WTC11 (cell line): ENCODE results near the gene CDK2. TPM values are rescaled to one million over a fixed set of nuclear protein-coding genes. Genes with fewer than 3 reads are reported as not detected.
A peak's percentile ranks its signal among the peaks of the same experiment; 100 is the strongest.

Experiments
- ATAC-seq: fragments of 200-7000 bp; cut with Tn5 transposase; 2 replicates; pipeline ENCODE4 v1.10.0; 2021; ENCODE audit warnings: mild to moderate bottlenecking, moderate library complexity
- CTCF ChIA-PET: fragments of 300-600 bp; sonication (Branson Sonifier 250); formaldehyde crosslinking; loops from one replicate; lab custom pipeline; 2021; ENCODE audit warnings: antibody characterized with exemption; lab: Charles Lee
- POLR2A ChIA-PET: fragments of 350-600 bp; sonication (Branson Sonifier 250); formaldehyde crosslinking; loops from one replicate; lab custom pipeline; 2021; ENCODE audit warnings: antibody characterized with exemption; lab: Charles Lee
- DNase-seq: peaks from one replicate; pipeline ENCODE4 v3.0.0; 2021; ENCODE audit warnings: low spot score
- H3K27ac Mint-ChIP-seq: 2 replicates; pipeline ENCODE4 v1.8.0; 2021; ENCODE audit warnings: mixed read lengths
- H3K27me3 Mint-ChIP-seq: 2 replicates; pipeline ENCODE4 v1.8.0; 2021; ENCODE audit warnings: low read depth, mild to moderate bottlenecking, moderate library complexity, mixed read lengths
- H3K36me3 Mint-ChIP-seq: 2 replicates; pipeline ENCODE4 v1.8.0; 2021; ENCODE audit warnings: mixed read lengths
- H3K4me1 Mint-ChIP-seq: 2 replicates; pipeline ENCODE4 v1.8.0; 2022; ENCODE audit warnings: mixed read lengths
- H3K4me3 Mint-ChIP-seq: 2 replicates; pipeline ENCODE4 v1.8.0; 2021; ENCODE audit warnings: mild to moderate bottlenecking, moderate library complexity, mixed read lengths
- H3K9me3 Mint-ChIP-seq: 2 replicates; pipeline ENCODE4 v1.8.0; 2021; ENCODE audit warnings: mixed read lengths
- FOXP1 ChIP-seq: sonication (generic); formaldehyde crosslinking; IDR thresholded peaks from 2 replicates; pipeline ENCODE4 v1.8.0; 2022; ENCODE audit warnings: missing genetic modification reagents, mild to moderate bottlenecking, moderate library complexity, borderline replicate concordance
- JUN ChIP-seq: sonication (generic); formaldehyde crosslinking; IDR thresholded peaks from 2 replicates; pipeline ENCODE4 v1.8.0; 2023; ENCODE audit warnings: mild to moderate bottlenecking, missing genetic modification reagents
- MXD4 ChIP-seq: fragments of 250-450 bp; sonication (Bioruptor Pico); IDR thresholded peaks from 2 replicates; pipeline ENCODE4 v1.8.0; 2021; ENCODE audit warnings: mild to moderate bottlenecking, moderate library complexity, borderline replicate concordance
- NR2C2 ChIP-seq: sonication (generic); formaldehyde crosslinking; IDR thresholded peaks from 2 replicates; pipeline ENCODE4 v1.8.0; 2022; ENCODE audit warnings: mild to moderate bottlenecking, missing genetic modification reagents
- OVOL2 ChIP-seq: fragments of 250-450 bp; sonication (Bioruptor Pico); IDR thresholded peaks from 2 replicates; pipeline ENCODE4 v1.9.0; 2021; ENCODE audit warnings: mild to moderate bottlenecking, borderline replicate concordance
- RORB ChIP-seq: fragments of 250-450 bp; sonication (Bioruptor Pico); IDR thresholded peaks from 2 replicates; pipeline ENCODE4 v1.9.0; 2021; ENCODE audit warnings: mild to moderate bottlenecking
- TEAD1 ChIP-seq: sonication (generic); formaldehyde crosslinking; IDR thresholded peaks from 2 replicates; pipeline ENCODE4 v1.8.0; 2022; ENCODE audit warnings: mild to moderate bottlenecking, missing genetic modification reagents
- TP53 ChIP-seq: sonication (generic); formaldehyde crosslinking; IDR thresholded peaks from 2 replicates; pipeline ENCODE4 v1.8.1; 2023; ENCODE audit warnings: mild to moderate bottlenecking, missing genetic modification reagents
- ZNF121 ChIP-seq: sonication (generic); formaldehyde crosslinking; IDR thresholded peaks from 2 replicates; pipeline ENCODE4 v1.8.0; 2023; ENCODE audit warnings: missing genetic modification reagents
- ZNF263 ChIP-seq: sonication (generic); formaldehyde crosslinking; IDR thresholded peaks from 2 replicates; pipeline ENCODE4 v1.8.1; 2022; ENCODE audit warnings: low read depth, mild to moderate bottlenecking, moderate library complexity, missing genetic modification reagents
- total RNA-seq: library from RNA; stranded (reverse); gene quantifications from 3 replicates; pipeline ENCODE4 v1.2.3, GENCODE V29; 2021
- TF ChIP-seq, protein P1 (sequence below): sonication (generic); formaldehyde crosslinking; IDR thresholded peaks from 2 replicates; pipeline ENCODE4 v1.8.1; 2023; ENCODE audit warnings: mild to moderate bottlenecking, missing genetic modification reagents, borderline replicate concordance
- TF ChIP-seq, protein P2 (sequence below): fragments of 250-450 bp; sonication (Bioruptor Pico); IDR thresholded peaks from 2 replicates; pipeline ENCODE4 v1.9.0; 2021; ENCODE audit warnings: mild to moderate bottlenecking, borderline replicate concordance
- TF ChIP-seq, protein P3 (sequence below): sonication (generic); formaldehyde crosslinking; IDR thresholded peaks from 2 replicates; pipeline ENCODE4 v1.8.0; 2022; ENCODE audit warnings: mild to moderate bottlenecking, missing genetic modification reagents
- TF ChIP-seq, protein P4 (sequence below): sonication (generic); formaldehyde crosslinking; IDR thresholded peaks from 2 replicates; pipeline ENCODE4 v1.8.0; 2022; ENCODE audit warnings: mild to moderate bottlenecking, missing genetic modification reagents
- TF ChIP-seq, protein P5 (sequence below): sonication (generic); formaldehyde crosslinking; IDR thresholded peaks from 2 replicates; pipeline ENCODE4 v1.8.1; 2023; ENCODE audit warnings: mild to moderate bottlenecking, moderate library complexity, missing genetic modification reagents
- TF ChIP-seq, protein P6 (sequence below): fragments of 200-600 bp; IDR thresholded peaks from 2 replicates; pipeline ENCODE4 v1.8.0; 2022; ENCODE audit warnings: antibody characterized with exemption
- TF ChIP-seq, protein P7 (sequence below): sonication (generic); formaldehyde crosslinking; IDR thresholded peaks from 2 replicates; pipeline ENCODE4 v1.8.0; 2023; ENCODE audit warnings: mild to moderate bottlenecking, missing genetic modification reagents

CDK2 gene
- total RNA-seq, 1 experiment from 2014 or later: 43.1 TPM

DNA sequence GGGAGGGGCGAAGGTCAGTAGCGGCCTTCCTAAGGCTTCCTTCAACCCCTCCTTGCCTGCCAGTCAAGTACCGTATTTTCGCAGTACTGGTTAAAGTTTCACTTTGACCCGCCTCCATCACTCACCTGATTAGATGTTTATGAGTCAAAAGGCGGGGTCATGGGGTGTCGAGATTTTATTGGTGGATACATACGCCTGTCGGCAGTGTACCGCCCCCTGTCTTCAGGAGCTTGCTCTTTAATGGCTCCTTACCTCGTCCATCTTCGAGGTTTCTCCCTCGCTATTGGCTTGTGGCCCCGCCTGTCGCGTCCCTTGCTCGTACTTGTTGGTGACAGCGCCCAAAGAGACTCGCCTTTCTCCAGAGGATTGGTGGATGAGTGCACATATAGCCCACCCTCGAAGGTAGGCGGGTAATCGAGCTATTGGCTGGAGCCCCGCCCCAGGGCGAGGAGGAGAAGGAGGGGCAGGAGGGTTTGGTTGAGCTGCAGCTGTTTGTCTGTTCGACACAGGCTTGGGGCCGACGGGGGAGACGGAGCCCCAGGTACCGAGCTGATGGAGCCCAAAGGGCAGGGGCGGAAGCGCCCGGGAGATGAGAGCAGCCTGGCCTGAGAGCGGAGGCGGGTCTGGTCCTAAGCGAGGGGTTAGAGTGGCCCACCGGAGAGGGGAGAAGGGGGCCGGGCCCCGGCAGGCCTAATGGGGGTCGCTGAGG is 7.1 kb downstream of the CDK2 start, which contains the start of gene RAB5B (continued):
- TF ChIP-seq, protein P1, sequence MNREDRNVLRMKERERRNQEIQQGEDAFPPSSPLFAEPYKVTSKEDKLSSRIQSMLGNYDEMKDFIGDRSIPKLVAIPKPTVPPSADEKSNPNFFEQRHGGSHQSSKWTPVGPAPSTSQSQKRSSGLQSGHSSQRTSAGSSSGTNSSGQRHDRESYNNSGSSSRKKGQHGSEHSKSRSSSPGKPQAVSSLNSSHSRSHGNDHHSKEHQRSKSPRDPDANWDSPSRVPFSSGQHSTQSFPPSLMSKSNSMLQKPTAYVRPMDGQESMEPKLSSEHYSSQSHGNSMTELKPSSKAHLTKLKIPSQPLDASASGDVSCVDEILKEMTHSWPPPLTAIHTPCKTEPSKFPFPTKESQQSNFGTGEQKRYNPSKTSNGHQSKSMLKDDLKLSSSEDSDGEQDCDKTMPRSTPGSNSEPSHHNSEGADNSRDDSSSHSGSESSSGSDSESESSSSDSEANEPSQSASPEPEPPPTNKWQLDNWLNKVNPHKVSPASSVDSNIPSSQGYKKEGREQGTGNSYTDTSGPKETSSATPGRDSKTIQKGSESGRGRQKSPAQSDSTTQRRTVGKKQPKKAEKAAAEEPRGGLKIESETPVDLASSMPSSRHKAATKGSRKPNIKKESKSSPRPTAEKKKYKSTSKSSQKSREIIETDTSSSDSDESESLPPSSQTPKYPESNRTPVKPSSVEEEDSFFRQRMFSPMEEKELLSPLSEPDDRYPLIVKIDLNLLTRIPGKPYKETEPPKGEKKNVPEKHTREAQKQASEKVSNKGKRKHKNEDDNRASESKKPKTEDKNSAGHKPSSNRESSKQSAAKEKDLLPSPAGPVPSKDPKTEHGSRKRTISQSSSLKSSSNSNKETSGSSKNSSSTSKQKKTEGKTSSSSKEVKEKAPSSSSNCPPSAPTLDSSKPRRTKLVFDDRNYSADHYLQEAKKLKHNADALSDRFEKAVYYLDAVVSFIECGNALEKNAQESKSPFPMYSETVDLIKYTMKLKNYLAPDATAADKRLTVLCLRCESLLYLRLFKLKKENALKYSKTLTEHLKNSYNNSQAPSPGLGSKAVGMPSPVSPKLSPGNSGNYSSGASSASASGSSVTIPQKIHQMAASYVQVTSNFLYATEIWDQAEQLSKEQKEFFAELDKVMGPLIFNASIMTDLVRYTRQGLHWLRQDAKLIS: no peak
- TF ChIP-seq JUN (CRISPR knock-in tag) (0 out of 2 replicates have a peak, but pooled peaks have one; percentile 30), NR2C2 (CRISPR knock-in tag) (no peak), ZNF121 (CRISPR knock-in tag) (no peak), TEAD1 (CRISPR knock-in tag) (peak; percentile 75; the same call in 1 of the 2 replicates), MXD4 (CRISPR knock-in tag) (no peak), OVOL2 (no peak)
- TF ChIP-seq, protein P2, sequence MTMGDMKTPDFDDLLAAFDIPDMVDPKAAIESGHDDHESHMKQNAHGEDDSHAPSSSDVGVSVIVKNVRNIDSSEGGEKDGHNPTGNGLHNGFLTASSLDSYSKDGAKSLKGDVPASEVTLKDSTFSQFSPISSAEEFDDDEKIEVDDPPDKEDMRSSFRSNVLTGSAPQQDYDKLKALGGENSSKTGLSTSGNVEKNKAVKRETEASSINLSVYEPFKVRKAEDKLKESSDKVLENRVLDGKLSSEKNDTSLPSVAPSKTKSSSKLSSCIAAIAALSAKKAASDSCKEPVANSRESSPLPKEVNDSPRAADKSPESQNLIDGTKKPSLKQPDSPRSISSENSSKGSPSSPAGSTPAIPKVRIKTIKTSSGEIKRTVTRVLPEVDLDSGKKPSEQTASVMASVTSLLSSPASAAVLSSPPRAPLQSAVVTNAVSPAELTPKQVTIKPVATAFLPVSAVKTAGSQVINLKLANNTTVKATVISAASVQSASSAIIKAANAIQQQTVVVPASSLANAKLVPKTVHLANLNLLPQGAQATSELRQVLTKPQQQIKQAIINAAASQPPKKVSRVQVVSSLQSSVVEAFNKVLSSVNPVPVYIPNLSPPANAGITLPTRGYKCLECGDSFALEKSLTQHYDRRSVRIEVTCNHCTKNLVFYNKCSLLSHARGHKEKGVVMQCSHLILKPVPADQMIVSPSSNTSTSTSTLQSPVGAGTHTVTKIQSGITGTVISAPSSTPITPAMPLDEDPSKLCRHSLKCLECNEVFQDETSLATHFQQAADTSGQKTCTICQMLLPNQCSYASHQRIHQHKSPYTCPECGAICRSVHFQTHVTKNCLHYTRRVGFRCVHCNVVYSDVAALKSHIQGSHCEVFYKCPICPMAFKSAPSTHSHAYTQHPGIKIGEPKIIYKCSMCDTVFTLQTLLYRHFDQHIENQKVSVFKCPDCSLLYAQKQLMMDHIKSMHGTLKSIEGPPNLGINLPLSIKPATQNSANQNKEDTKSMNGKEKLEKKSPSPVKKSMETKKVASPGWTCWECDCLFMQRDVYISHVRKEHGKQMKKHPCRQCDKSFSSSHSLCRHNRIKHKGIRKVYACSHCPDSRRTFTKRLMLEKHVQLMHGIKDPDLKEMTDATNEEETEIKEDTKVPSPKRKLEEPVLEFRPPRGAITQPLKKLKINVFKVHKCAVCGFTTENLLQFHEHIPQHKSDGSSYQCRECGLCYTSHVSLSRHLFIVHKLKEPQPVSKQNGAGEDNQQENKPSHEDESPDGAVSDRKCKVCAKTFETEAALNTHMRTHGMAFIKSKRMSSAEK (CRISPR knock-in tag): no peak

DNA sequence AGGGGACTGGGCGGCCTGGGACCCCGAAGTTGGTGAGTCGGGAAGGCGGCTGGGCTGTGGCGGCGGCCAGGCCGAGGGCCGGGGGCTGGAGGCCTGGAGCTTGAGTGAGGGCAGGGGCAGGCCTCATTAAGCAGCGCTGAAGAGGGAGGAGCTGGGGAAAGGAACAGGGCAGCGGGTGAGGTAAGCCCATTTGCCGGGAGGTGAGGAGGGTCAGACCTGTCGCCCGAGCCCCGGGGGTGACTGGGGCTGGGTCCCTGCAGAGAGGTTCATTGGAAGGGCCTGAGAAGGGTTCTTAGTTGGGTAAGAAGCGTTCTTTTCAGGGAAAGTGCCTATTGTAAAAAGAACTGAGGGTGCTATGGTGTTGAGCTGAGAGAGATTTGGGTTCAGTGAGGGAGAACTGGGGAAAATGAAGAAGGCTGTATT is 7.7 kb downstream of the CDK2 start:
- ChIA-PET CTCF (interaction anchor here (0.7 to 2.5 kb wide), 33 partner anchors 11 to 663 kb away, joined by 3 to 32 read pairs (median 5); partner anchors contain the start of genes CD63, DNAJC14, ERBB3 and IKZF4), POLR2A (interaction anchor here (0.6 to 2.1 kb wide), 24 partner anchors 9 to 1481 kb away, joined by 3 to 22 read pairs (median 5); partner anchors contain the start of genes CD63, DNAJC14, ERBB3 and IKZF4)
- Mint-ChIP-seq H3K36me3 (peaks cover 36% of the 10 kb centered on the region), H3K4me1 (no peaks in the 10 kb centered on the region; the same call in 1 of the 2 replicates), H3K9me3 (no peaks in the 10 kb centered on the region), H3K27ac (no peak overlapping the region), H3K4me3 (no peak overlapping the region), H3K27me3 (no peaks in the 10 kb centered on the region)
- DNase-seq: peak; percentile 54
- ATAC-seq: peak; percentile 8
- TF ChIP-seq, protein P3, sequence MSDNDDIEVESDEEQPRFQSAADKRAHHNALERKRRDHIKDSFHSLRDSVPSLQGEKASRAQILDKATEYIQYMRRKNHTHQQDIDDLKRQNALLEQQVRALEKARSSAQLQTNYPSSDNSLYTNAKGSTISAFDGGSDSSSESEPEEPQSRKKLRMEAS (CRISPR knock-in tag): peak; percentile 46; the same call in 1 of the 2 replicates
- TF ChIP-seq FOXP1 (CRISPR knock-in tag) (no peak), TP53 (CRISPR knock-in tag) (no peak), RORB (CRISPR knock-in tag) (no peak), ZNF263 (CRISPR knock-in tag) (no peak), NR2C2 (CRISPR knock-in tag) (no peak)
- TF ChIP-seq, protein P4, sequence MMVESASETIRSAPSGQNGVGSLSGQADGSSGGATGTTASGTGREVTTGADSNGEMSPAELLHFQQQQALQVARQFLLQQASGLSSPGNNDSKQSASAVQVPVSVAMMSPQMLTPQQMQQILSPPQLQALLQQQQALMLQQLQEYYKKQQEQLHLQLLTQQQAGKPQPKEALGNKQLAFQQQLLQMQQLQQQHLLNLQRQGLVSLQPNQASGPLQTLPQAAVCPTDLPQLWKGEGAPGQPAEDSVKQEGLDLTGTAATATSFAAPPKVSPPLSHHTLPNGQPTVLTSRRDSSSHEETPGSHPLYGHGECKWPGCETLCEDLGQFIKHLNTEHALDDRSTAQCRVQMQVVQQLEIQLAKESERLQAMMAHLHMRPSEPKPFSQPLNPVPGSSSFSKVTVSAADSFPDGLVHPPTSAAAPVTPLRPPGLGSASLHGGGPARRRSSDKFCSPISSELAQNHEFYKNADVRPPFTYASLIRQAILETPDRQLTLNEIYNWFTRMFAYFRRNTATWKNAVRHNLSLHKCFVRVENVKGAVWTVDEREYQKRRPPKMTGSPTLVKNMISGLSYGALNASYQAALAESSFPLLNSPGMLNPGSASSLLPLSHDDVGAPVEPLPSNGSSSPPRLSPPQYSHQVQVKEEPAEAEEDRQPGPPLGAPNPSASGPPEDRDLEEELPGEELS (CRISPR knock-in tag): no peak
- TF ChIP-seq, protein P5, sequence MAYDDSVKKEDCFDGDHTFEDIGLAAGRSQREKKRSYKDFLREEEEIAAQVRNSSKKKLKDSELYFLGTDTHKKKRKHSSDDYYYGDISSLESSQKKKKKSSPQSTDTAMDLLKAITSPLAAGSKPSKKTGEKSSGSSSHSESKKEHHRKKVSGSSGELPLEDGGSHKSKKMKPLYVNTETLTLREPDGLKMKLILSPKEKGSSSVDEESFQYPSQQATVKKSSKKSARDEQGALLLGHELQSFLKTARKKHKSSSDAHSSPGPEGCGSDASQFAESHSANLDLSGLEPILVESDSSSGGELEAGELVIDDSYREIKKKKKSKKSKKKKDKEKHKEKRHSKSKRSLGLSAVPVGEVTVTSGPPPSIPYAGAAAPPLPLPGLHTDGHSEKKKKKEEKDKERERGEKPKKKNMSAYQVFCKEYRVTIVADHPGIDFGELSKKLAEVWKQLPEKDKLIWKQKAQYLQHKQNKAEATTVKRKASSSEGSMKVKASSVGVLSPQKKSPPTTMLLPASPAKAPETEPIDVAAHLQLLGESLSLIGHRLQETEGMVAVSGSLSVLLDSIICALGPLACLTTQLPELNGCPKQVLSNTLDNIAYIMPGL: no peak; the same call in 1 of the 2 replicates
- TF ChIP-seq, protein P6, sequence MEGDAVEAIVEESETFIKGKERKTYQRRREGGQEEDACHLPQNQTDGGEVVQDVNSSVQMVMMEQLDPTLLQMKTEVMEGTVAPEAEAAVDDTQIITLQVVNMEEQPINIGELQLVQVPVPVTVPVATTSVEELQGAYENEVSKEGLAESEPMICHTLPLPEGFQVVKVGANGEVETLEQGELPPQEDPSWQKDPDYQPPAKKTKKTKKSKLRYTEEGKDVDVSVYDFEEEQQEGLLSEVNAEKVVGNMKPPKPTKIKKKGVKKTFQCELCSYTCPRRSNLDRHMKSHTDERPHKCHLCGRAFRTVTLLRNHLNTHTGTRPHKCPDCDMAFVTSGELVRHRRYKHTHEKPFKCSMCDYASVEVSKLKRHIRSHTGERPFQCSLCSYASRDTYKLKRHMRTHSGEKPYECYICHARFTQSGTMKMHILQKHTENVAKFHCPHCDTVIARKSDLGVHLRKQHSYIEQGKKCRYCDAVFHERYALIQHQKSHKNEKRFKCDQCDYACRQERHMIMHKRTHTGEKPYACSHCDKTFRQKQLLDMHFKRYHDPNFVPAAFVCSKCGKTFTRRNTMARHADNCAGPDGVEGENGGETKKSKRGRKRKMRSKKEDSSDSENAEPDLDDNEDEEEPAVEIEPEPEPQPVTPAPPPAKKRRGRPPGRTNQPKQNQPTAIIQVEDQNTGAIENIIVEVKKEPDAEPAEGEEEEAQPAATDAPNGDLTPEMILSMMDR: no peak
- TF ChIP-seq, protein P7, sequence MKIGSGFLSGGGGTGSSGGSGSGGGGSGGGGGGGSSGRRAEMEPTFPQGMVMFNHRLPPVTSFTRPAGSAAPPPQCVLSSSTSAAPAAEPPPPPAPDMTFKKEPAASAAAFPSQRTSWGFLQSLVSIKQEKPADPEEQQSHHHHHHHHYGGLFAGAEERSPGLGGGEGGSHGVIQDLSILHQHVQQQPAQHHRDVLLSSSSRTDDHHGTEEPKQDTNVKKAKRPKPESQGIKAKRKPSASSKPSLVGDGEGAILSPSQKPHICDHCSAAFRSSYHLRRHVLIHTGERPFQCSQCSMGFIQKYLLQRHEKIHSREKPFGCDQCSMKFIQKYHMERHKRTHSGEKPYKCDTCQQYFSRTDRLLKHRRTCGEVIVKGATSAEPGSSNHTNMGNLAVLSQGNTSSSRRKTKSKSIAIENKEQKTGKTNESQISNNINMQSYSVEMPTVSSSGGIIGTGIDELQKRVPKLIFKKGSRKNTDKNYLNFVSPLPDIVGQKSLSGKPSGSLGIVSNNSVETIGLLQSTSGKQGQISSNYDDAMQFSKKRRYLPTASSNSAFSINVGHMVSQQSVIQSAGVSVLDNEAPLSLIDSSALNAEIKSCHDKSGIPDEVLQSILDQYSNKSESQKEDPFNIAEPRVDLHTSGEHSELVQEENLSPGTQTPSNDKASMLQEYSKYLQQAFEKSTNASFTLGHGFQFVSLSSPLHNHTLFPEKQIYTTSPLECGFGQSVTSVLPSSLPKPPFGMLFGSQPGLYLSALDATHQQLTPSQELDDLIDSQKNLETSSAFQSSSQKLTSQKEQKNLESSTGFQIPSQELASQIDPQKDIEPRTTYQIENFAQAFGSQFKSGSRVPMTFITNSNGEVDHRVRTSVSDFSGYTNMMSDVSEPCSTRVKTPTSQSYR: 0 out of 2 replicates have a peak, but pooled peaks have one; percentile 53
